ENCODE measurements around the gene IFITM1. TPM values are rescaled to one million over a fixed set of nuclear protein-coding genes. Genes with fewer than 3 reads are reported as not detected.

Gene IFITM1
- total RNA-seq (100 to 1,000 TPM; 333 to 670 (median 510) TPM), polyA plus RNA-seq (100 to 1,000 TPM; 314 to 496 (median 327) TPM)
- long read RNA-seq, donor 1, transcript IFITM1-202 (2 exons, 855 nt), result major isoform, 278 of 278 reads
- long read RNA-seq, donor 1, partial matches to known transcripts, result 0 of 278 reads
- long read RNA-seq, donor 1, other reads (novel, unspliced or antisense), result 0 of 278 reads
- long read RNA-seq, donor 2, transcript IFITM1-202 (2 exons, 855 nt), result major isoform, 140 of 140 reads
- long read RNA-seq, donor 2, partial matches to known transcripts, result 0 of 140 reads
- long read RNA-seq, donor 2, other reads (novel, unspliced or antisense), result 0 of 140 reads

DNA sequence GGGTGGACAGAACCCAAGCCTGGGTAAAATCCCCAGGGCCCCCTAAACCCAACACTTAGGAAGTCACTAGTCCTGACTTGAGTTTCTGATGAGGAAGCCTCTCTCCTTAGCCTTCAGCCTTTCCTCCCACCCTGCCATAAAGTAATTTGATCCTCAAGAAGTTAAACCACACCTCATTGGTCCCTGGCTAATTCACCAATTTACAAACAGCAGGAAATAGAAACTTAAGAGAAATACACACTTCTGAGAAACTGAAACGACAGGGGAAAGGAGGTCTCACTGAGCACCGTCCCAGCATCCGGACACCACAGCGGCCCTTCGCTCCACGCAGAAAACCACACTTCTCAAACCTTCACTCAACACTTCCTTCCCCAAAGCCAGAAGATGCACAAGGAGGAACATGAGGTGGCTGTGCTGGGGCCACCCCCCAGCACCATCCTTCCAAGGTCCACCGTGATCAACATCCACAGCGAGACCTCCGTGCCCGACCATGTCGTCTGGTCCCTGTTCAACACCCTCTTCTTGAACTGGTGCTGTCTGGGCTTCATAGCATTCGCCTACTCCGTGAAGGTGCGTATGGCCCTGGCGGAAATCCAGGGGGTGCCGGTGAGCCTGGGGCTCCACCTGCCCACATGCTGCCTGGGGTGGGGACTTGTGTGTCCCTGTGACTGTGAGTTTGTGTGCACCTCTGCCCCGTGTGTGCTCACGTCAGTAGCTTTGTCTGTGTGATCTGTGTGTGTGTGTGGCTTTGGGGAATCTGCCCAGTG, at the start of gene IFITM1:
IFITM1 (plus strand) TSS at position 254 of the 767 bp plus-strand sequence; CDS start at position 385, 131 bp downstream.
- WGBS, 5 donors, result 0 to 2% (median 2%) methylated on average over 14 to 18 of the region's 18 CpGs
- peak; percentile 90 for DNase-seq
- TF ChIP-seq POLR2A (IDR thresholded peaks at IDR 0.05) (peak; percentile 41 to 91 (median 89)), POLR2AphosphoS5 (IDR thresholded peaks at IDR 0.05) (peak; percentile 90 to 99 (median 96))
- TF ChIP-seq, protein P1, sequence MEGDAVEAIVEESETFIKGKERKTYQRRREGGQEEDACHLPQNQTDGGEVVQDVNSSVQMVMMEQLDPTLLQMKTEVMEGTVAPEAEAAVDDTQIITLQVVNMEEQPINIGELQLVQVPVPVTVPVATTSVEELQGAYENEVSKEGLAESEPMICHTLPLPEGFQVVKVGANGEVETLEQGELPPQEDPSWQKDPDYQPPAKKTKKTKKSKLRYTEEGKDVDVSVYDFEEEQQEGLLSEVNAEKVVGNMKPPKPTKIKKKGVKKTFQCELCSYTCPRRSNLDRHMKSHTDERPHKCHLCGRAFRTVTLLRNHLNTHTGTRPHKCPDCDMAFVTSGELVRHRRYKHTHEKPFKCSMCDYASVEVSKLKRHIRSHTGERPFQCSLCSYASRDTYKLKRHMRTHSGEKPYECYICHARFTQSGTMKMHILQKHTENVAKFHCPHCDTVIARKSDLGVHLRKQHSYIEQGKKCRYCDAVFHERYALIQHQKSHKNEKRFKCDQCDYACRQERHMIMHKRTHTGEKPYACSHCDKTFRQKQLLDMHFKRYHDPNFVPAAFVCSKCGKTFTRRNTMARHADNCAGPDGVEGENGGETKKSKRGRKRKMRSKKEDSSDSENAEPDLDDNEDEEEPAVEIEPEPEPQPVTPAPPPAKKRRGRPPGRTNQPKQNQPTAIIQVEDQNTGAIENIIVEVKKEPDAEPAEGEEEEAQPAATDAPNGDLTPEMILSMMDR (IDR thresholded peaks at IDR 0.05 in 8 of 11, conservative IDR thresholded peaks at IDR 0.05 in 3 of 11), result peak in 1 of 11 experiments; percentile 22

DNA sequence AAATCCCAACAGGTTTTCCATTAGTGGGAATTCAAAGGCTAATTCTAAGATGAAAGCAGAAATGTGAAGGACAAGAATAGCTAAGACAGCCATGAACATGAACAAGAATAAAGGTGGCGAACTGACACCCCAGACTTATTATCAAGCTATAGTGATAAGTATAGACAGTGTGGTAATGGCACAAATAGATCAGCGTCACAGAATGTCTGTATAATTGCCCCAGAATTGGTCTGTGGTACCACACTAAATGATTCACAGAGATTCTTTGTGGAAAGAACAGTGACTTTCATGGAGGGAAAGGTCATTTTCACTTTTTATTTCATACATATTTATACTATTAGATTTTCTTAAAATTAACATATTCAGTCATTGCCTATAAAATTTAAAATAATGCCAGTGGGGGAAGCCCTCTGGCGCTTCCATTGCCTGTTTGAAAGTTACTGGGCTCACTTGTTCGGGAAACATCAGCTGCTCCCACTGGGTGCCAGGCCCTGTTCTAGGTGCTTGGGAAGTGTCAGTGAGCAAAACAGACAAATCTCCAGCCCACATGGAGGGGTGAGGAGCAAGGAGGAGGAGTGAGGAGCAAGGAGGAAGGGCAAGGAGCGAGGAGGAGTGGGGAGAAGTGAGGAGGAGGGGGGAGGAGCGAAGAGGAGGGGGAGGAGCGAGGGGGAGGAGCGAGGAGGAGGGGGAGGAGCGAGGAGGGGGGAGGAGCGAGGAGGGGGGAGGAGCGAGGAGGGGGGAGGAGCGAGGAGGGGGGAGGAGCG, 47.0 kb upstream of the IFITM1 start:
- Histone ChIP-seq H3K36me3 (no peaks in the 10 kb centered on the region), H3K27me3 (replicated peaks in 1 of 7) (no peaks in the 10 kb centered on the region), H3K4me1 (peaks cover 0 to 43% (median 19%) of the 10 kb centered on the region in 6 donors), H3K4me3 (peak overlapping the region in 1 of 8 donors; percentile 34), H3K27ac (peak overlapping the region in 5 of 8 donors; percentile 21 to 77 (median 60)), H3K9me3 (peaks cover 0 to 14% (median 10%) of the 10 kb centered on the region in 8 donors)
- peak; percentile 83 for DNase-seq
- WGBS, 5 donors, result 67 to 94% (median 74%) methylated on average over 4 to 6 of the region's 13 CpGs
- intact Hi-C loops (cut with DNase I; ENCODE audit: low total_unique reads), result no loop called here
- TF ChIP-seq POLR2A (IDR thresholded peaks at IDR 0.05), result no peak
- no peak for TF ChIP-seq POLR2AphosphoS5 (IDR thresholded peaks at IDR 0.05)
- TF ChIP-seq, protein P1 (IDR thresholded peaks at IDR 0.05 in 8 of 11, conservative IDR thresholded peaks at IDR 0.05 in 3 of 11), result no peak

More for the DNA sequence above, at the start of gene IFITM1:
- intact Hi-C loops (cut with DNase I; ENCODE audit: low total_unique reads), result no loop called here
- Histone ChIP-seq H3K4me1 (peaks cover 36 to 74% (median 62%) of the 10 kb centered on the region in 6 donors), H3K4me3 (peak within 1 kb of the TSS; percentile 64 to 89 (median 68)), H3K27ac (peak within 1 kb of the TSS; percentile 84 to 98 (median 96)), H3K9me3 (no peaks in the 10 kb centered on the region), H3K27me3 (replicated peaks in 1 of 7) (peaks cover 0 to 5% (median 0%) of the 10 kb centered on the region in 7 donors), H3K36me3 (peaks cover 0 to 27% (median 8%) of the 10 kb centered on the region in 6 donors)

DNA sequence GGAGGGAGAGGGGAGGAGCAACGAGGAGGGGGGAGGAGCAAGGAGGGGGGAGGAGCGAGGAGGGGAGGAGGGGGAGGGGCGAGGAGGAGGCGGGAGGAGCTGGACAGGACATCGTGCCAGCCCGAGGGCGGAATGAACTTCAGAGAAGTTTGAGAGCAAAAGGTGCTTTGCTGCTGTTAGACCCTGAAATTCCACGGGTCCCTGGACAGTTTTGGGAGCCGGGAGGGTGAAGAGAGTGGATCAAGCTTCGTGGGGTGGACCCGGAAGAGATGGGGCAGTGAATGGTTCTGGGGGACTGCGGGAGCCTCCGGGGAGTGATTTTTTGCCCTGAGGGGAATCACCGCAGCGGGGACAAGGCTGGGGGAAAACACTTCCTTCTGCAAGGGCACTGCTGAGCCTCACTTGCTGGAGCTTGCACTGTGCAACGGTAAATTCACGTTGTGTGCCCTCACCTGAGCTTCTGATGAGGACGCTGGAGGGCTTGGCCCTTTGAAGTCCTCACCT, 46.3 kb upstream of the IFITM1 start:
- H3K4me3 ChIP-seq, result peak overlapping the region; percentile 34 to 86 (median 54)
- peaks cover 0 to 14% (median 10%) of the 10 kb centered on the region in 8 donors for H3K9me3 ChIP-seq
- intact Hi-C loops (cut with DNase I; ENCODE audit: low total_unique reads), result no loop called here
- 15 to 32% (median 23%) methylated on average over 17 of the region's 18 CpGs for WGBS, 5 donors
- TF ChIP-seq POLR2A (IDR thresholded peaks at IDR 0.05) (peak in 1 of 3 donors; percentile 35), POLR2AphosphoS5 (IDR thresholded peaks at IDR 0.05) (peak; percentile 14 to 88 (median 69))
- TF ChIP-seq, protein P1 (IDR thresholded peaks at IDR 0.05 in 8 of 11, conservative IDR thresholded peaks at IDR 0.05 in 3 of 11), result no peak
- peaks cover 0 to 43% (median 19%) of the 10 kb centered on the region in 6 donors for H3K4me1 ChIP-seq
- H3K27ac ChIP-seq, result peak overlapping the region; percentile 86 to 99 (median 96)
- no peaks in the 10 kb centered on the region for H3K27me3 ChIP-seq (replicated peaks in 1 of 7)
- H3K36me3 ChIP-seq, result no peaks in the 10 kb centered on the region
- peak; percentile 91 for DNase-seq
